ENCODE data around the gene KLHL29. TPM values are rescaled to one million over a fixed set of nuclear protein-coding genes. Genes with fewer than 3 reads are reported as not detected.

KLHL29 gene
- total and polyA plus RNA-seq, 2 of the 13 experiments (the other 11 are each of a cell fraction or from before 2014, with no cell fraction given) = 0.01 TPM; not detected in 1

GRCh38 chr2:23414106-23414505 is 29.1 kb downstream of the KLHL29 start:
- ChIA-PET POLR2A (no interaction called here), CTCF (ENCODE audit: low intra/inter-chr PET ratio, low total read pairs) (no interaction called here)
- Histone ChIP-seq H3K9me3 (ENCODE audit: low read length) (no peaks in the 10 kb centered on the region), H3K4me3 (replicated peaks in 1 of 3; ENCODE audit: insufficient read depth in 1 of 3, low read depth in 2 of 3, low read length in 3 of 3) (no peak overlapping the region), H3K27ac (ENCODE audit: extremely low read length, insufficient read depth, low read length) (no peak overlapping the region), H3K79me2 (ENCODE audit: insufficient read depth, low read length) (no peaks in the 10 kb centered on the region), H3K36me3 (replicated peaks in 1 of 2; ENCODE audit: control insufficient read depth in 1 of 2, insufficient read depth in 2 of 2, low read length in 2 of 2) (no peaks in the 10 kb centered on the region), H2AFZ (ENCODE audit: low read length) (no peak overlapping the region), H4K20me1 (ENCODE audit: insufficient read depth, low read length) (no peaks in the 10 kb centered on the region), H3K4me1 (ENCODE audit: insufficient read depth, low read length) (no peaks in the 10 kb centered on the region), H3K27me3 (ENCODE audit: control insufficient read depth in 1 of 2, insufficient read depth in 2 of 2, low read length in 2 of 2) (peaks cover 0 to 7% of the 10 kb centered on the region in 2 experiments; a peak in 1 of 5 replicates), H3K4me2 (ENCODE audit: low read depth, low read length) (no peak overlapping the region), H3K9ac (ENCODE audit: insufficient read depth, low read depth, low read length) (no peak overlapping the region)
- intact Hi-C loops (cut with micrococcal nuclease; ENCODE audit: unreplicated experiment) (no loop called here), in situ Hi-C loops (cut with HindIII; ENCODE audit: extremely low pct_ligation_motif_present, low pct_unique_long_range_greater_than_20kb) (no loop called here)
- no TSS peak for BruUV-seq (replicated peaks)
- TF ChIP-seq RFXAP (CRISPR knock-in tag; IDR thresholded peaks at IDR 0.05; ENCODE audit: borderline replicate concordance) (no peak), NR2F1 (CRISPR knock-in tag; IDR thresholded peaks at IDR 0.05) (no peak), MIER3 (CRISPR knock-in tag; IDR thresholded peaks at IDR 0.05; ENCODE audit: borderline replicate concordance) (no peak), HHEX (CRISPR knock-in tag; IDR thresholded peaks at IDR 0.05) (no peak), ZSCAN25 (CRISPR knock-in tag; IDR thresholded peaks at IDR 0.05) (no peak), MATR3 (CRISPR knock-in tag; IDR thresholded peaks at IDR 0.05) (no peak), ZNF766 (CRISPR knock-in tag; IDR thresholded peaks at IDR 0.05; ENCODE audit: borderline replicate concordance) (no peak), MXD4 (CRISPR knock-in tag; IDR thresholded peaks at IDR 0.05) (no peak), TEAD3 (CRISPR knock-in tag; optimal IDR thresholded peaks at IDR 0.05; ENCODE audit: borderline replicate concordance) (no peak), RNF219 (CRISPR knock-in tag; IDR thresholded peaks at IDR 0.05) (no peak), FUBP1 (CRISPR knock-in tag; IDR thresholded peaks at IDR 0.05; ENCODE audit: borderline replicate concordance) (no peak)
- TF ChIP-seq, protein P1, sequence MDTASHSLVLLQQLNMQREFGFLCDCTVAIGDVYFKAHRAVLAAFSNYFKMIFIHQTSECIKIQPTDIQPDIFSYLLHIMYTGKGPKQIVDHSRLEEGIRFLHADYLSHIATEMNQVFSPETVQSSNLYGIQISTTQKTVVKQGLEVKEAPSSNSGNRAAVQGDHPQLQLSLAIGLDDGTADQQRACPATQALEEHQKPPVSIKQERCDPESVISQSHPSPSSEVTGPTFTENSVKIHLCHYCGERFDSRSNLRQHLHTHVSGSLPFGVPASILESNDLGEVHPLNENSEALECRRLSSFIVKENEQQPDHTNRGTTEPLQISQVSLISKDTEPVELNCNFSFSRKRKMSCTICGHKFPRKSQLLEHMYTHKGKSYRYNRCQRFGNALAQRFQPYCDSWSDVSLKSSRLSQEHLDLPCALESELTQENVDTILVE (CRISPR knock-in tag; IDR thresholded peaks at IDR 0.05) = no peak
- TF ChIP-seq, protein P2, sequence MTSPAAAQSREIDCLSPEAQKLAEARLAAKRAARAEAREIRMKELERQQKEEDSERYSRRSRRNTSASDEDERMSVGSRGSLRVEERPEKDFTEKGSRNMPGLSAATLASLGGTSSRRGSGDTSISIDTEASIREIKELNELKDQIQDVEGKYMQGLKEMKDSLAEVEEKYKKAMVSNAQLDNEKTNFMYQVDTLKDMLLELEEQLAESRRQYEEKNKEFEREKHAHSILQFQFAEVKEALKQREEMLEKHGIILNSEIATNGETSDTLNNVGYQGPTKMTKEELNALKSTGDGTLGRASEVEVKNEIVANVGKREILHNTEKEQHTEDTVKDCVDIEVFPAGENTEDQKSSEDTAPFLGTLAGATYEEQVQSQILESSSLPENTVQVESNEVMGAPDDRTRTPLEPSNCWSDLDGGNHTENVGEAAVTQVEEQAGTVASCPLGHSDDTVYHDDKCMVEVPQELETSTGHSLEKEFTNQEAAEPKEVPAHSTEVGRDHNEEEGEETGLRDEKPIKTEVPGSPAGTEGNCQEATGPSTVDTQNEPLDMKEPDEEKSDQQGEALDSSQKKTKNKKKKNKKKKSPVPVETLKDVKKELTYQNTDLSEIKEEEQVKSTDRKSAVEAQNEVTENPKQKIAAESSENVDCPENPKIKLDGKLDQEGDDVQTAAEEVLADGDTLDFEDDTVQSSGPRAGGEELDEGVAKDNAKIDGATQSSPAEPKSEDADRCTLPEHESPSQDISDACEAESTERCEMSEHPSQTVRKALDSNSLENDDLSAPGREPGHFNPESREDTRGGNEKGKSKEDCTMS (CRISPR knock-in tag; conservative IDR thresholded peaks at IDR 0.05) = no peak
- 72% methylated on average over 8 of the region's 8 CpGs for WGBS (ENCODE audit: low lambda C conversion rate)
- DNase-seq (ENCODE audit: low spot score) = no peak
- no peak for FAIRE-seq
- no peak for ATAC-seq

All from HepG2 (cell line).